ENCODE results near the gene ITLN2.
"Not testable (repeated sequence)": the region's sequence is repeated elsewhere in the genome, so short reads cannot be mapped to it uniquely, and the experiment has no call there.

The ITLN2 gene

GRCh38 chr1:160913229-160913628, 41.4 kb downstream of the ITLN2 start:
- not testable (repeated sequence) for H2AFZ ChIP-seq (ENCODE audit: low read length); H3K18ac ChIP-seq (ENCODE audit: low read length); H3K79me1 ChIP-seq (ENCODE audit: low read depth, low read length); H2BK12ac ChIP-seq (ENCODE audit: low read length); H3K9ac ChIP-seq (ENCODE audit: low read depth, low read length, poor library complexity); H3K14ac ChIP-seq (ENCODE audit: low read length); H4K8ac ChIP-seq (ENCODE audit: low read depth, low read length); H3K27me3 ChIP-seq (ENCODE audit: control insufficient read depth in 3 of 3, insufficient read depth in 3 of 3, low read depth in 1 of 3, low read length in 3 of 3); H3K9me3 ChIP-seq (replicated peaks in 1 of 2; ENCODE audit: control insufficient read depth in 2 of 2, insufficient read depth in 1 of 2, low read depth in 1 of 2, low read length in 2 of 2); DNase-seq (ENCODE audit: low spot score); H3K4me1 ChIP-seq (ENCODE audit: control insufficient read depth in 2 of 2, insufficient read depth in 1 of 2, low read depth in 1 of 2, low read length in 2 of 2); H2BK5ac ChIP-seq (ENCODE audit: low read length); H4K91ac ChIP-seq (ENCODE audit: low read depth, low read length, poor library complexity); H3K27ac ChIP-seq (replicated peaks; ENCODE audit: low read length); H2BK120ac ChIP-seq (ENCODE audit: low read depth, low read length); H2AK5ac ChIP-seq (ENCODE audit: low read depth, low read length); H3K4me3 ChIP-seq (ENCODE audit: low read length in 2 of 2); H2BK15ac ChIP-seq (ENCODE audit: low read length); H3K4ac ChIP-seq (ENCODE audit: low read length); H3K4me2 ChIP-seq (ENCODE audit: insufficient read depth, low read length, poor library complexity, severe bottlenecking); H3K36me3 ChIP-seq (replicated peaks in 1 of 2; ENCODE audit: control insufficient read depth in 2 of 2, insufficient read depth in 2 of 2, low read length in 2 of 2); H3K23ac ChIP-seq (ENCODE audit: low read depth, low read length, poor library complexity)
- WGBS, 2 donors (ENCODE audit: extremely low coverage in 2 of 2, insufficient read length in 2 of 2, insufficient replicate concordance in 1 of 2): no CpG with 5 or more reads among the region's 6 CpGs

- no peak overlapping the region for H2BK15ac ChIP-seq (ENCODE audit: low read length)
- WGBS, 2 donors (ENCODE audit: extremely low coverage in 2 of 2, insufficient read length in 2 of 2, insufficient replicate concordance in 1 of 2): no CpG with 5 or more reads among the region's 2 CpGs
- H3K14ac ChIP-seq (ENCODE audit: low read length): no peak overlapping the region
- H3K4me1 ChIP-seq (ENCODE audit: control insufficient read depth in 2 of 2, insufficient read depth in 1 of 2, low read depth in 1 of 2, low read length in 2 of 2): peaks cover 0 to 4% of the 10 kb centered on the region in 2 donors
- no peaks in the 10 kb centered on the region for H3K79me1 ChIP-seq (ENCODE audit: low read depth, low read length)
- H3K9ac ChIP-seq (ENCODE audit: low read depth, low read length, poor library complexity): no peak overlapping the region
- H2AK5ac ChIP-seq (ENCODE audit: low read depth, low read length): no peak overlapping the region
- no peak overlapping the region for H3K4me2 ChIP-seq (ENCODE audit: insufficient read depth, low read length, poor library complexity, severe bottlenecking)
- H3K18ac ChIP-seq (ENCODE audit: low read length): no peak overlapping the region
- H2BK120ac ChIP-seq (ENCODE audit: low read depth, low read length): no peak overlapping the region
- no peak overlapping the region for H3K23ac ChIP-seq (ENCODE audit: low read depth, low read length, poor library complexity)
- no peaks in the 10 kb centered on the region for H3K9me3 ChIP-seq (replicated peaks in 1 of 2; ENCODE audit: control insufficient read depth in 2 of 2, insufficient read depth in 1 of 2, low read depth in 1 of 2, low read length in 2 of 2)
- H3K27me3 ChIP-seq (ENCODE audit: control insufficient read depth in 3 of 3, insufficient read depth in 3 of 3, low read depth in 1 of 3, low read length in 3 of 3): no peaks in the 10 kb centered on the region
- no peak overlapping the region for H4K8ac ChIP-seq (ENCODE audit: low read depth, low read length)
- H4K91ac ChIP-seq (ENCODE audit: low read depth, low read length, poor library complexity): no peak overlapping the region
- no peak overlapping the region for H3K4me3 ChIP-seq (ENCODE audit: low read length in 2 of 2)
- H2BK12ac ChIP-seq (ENCODE audit: low read length): no peak overlapping the region
- H3K36me3 ChIP-seq (replicated peaks in 1 of 2; ENCODE audit: control insufficient read depth in 2 of 2, insufficient read depth in 2 of 2, low read length in 2 of 2): no peaks in the 10 kb centered on the region
- H2BK5ac ChIP-seq (ENCODE audit: low read length): no peak overlapping the region
- no peak for DNase-seq (ENCODE audit: low spot score)
- H3K27ac ChIP-seq (replicated peaks; ENCODE audit: low read length): no peak overlapping the region
- no peak overlapping the region for H2AFZ ChIP-seq (ENCODE audit: low read length)
- no peak overlapping the region for H3K4ac ChIP-seq (ENCODE audit: low read length)
Observed at GRCh38 chr1:160911925-160912324, 42.7 kb downstream of the ITLN2 start.

- Histone ChIP-seq H3K14ac (ENCODE audit: low read length) (no peak overlapping the region), H2BK120ac (ENCODE audit: low read depth, low read length) (no peak overlapping the region), H2AK5ac (ENCODE audit: low read depth, low read length) (no peak overlapping the region), H3K4me3 (ENCODE audit: low read length in 2 of 2) (no peak overlapping the region), H3K4me2 (ENCODE audit: insufficient read depth, low read length, poor library complexity, severe bottlenecking) (no peak overlapping the region), H2AFZ (ENCODE audit: low read length) (no peak overlapping the region), H3K36me3 (replicated peaks in 1 of 2; ENCODE audit: control insufficient read depth in 2 of 2, insufficient read depth in 2 of 2, low read length in 2 of 2) (no peaks in the 10 kb centered on the region), H2BK15ac (ENCODE audit: low read length) (no peak overlapping the region), H3K4me1 (ENCODE audit: control insufficient read depth in 2 of 2, insufficient read depth in 1 of 2, low read depth in 1 of 2, low read length in 2 of 2) (peaks cover 0 to 4% of the 10 kb centered on the region in 2 donors), H3K79me1 (ENCODE audit: low read depth, low read length) (no peaks in the 10 kb centered on the region), H4K8ac (ENCODE audit: low read depth, low read length) (no peak overlapping the region), H3K23ac (ENCODE audit: low read depth, low read length, poor library complexity) (no peak overlapping the region), H2BK12ac (ENCODE audit: low read length) (no peak overlapping the region), H3K18ac (ENCODE audit: low read length) (no peak overlapping the region), H4K91ac (ENCODE audit: low read depth, low read length, poor library complexity) (no peak overlapping the region), H2BK5ac (ENCODE audit: low read length) (no peak overlapping the region), H3K9ac (ENCODE audit: low read depth, low read length, poor library complexity) (no peak overlapping the region), H3K27ac (replicated peaks; ENCODE audit: low read length) (no peak overlapping the region), H3K9me3 (replicated peaks in 1 of 2; ENCODE audit: control insufficient read depth in 2 of 2, insufficient read depth in 1 of 2, low read depth in 1 of 2, low read length in 2 of 2) (no peaks in the 10 kb centered on the region), H3K27me3 (ENCODE audit: control insufficient read depth in 3 of 3, insufficient read depth in 3 of 3, low read depth in 1 of 3, low read length in 3 of 3) (no peaks in the 10 kb centered on the region), H3K4ac (ENCODE audit: low read length) (no peak overlapping the region)
- DNase-seq (ENCODE audit: low spot score): no peak
- no CpG with 5 or more reads among the region's 7 CpGs for WGBS, 2 donors (ENCODE audit: extremely low coverage in 2 of 2, insufficient read length in 2 of 2, insufficient replicate concordance in 1 of 2)
Observed at GRCh38 chr1:160911441-160911840, 43.2 kb downstream of the ITLN2 start.

- H3K27ac ChIP-seq (replicated peaks; ENCODE audit: low read length): no peak overlapping the region
- no peak overlapping the region for H2BK5ac ChIP-seq (ENCODE audit: low read length)
- no peaks in the 10 kb centered on the region for H3K36me3 ChIP-seq (replicated peaks in 1 of 2; ENCODE audit: control insufficient read depth in 2 of 2, insufficient read depth in 2 of 2, low read length in 2 of 2)
- no peak overlapping the region for H4K8ac ChIP-seq (ENCODE audit: low read depth, low read length)
- H2AFZ ChIP-seq (ENCODE audit: low read length): no peak overlapping the region
- H3K18ac ChIP-seq (ENCODE audit: low read length): no peak overlapping the region
- H2BK12ac ChIP-seq (ENCODE audit: low read length): no peak overlapping the region
- H3K9ac ChIP-seq (ENCODE audit: low read depth, low read length, poor library complexity): no peak overlapping the region
- no peaks in the 10 kb centered on the region for H3K79me1 ChIP-seq (ENCODE audit: low read depth, low read length)
- H3K4me3 ChIP-seq (ENCODE audit: low read length in 2 of 2): no peak overlapping the region
- H3K9me3 ChIP-seq (replicated peaks in 1 of 2; ENCODE audit: control insufficient read depth in 2 of 2, insufficient read depth in 1 of 2, low read depth in 1 of 2, low read length in 2 of 2): no peaks in the 10 kb centered on the region
- H2AK5ac ChIP-seq (ENCODE audit: low read depth, low read length): no peak overlapping the region
- H4K91ac ChIP-seq (ENCODE audit: low read depth, low read length, poor library complexity): no peak overlapping the region
- H3K4ac ChIP-seq (ENCODE audit: low read length): no peak overlapping the region
- no peaks in the 10 kb centered on the region for H3K27me3 ChIP-seq (ENCODE audit: control insufficient read depth in 3 of 3, insufficient read depth in 3 of 3, low read depth in 1 of 3, low read length in 3 of 3)
- no peak for DNase-seq (ENCODE audit: low spot score)
- WGBS, 2 donors (ENCODE audit: extremely low coverage in 2 of 2, insufficient read length in 2 of 2, insufficient replicate concordance in 1 of 2): no CpG with 5 or more reads among the region's 6 CpGs
- H3K4me1 ChIP-seq (ENCODE audit: control insufficient read depth in 2 of 2, insufficient read depth in 1 of 2, low read depth in 1 of 2, low read length in 2 of 2): peaks cover 0 to 4% of the 10 kb centered on the region in 2 donors
- no peak overlapping the region for H2BK15ac ChIP-seq (ENCODE audit: low read length)
- no peak overlapping the region for H2BK120ac ChIP-seq (ENCODE audit: low read depth, low read length)
- no peak overlapping the region for H3K23ac ChIP-seq (ENCODE audit: low read depth, low read length, poor library complexity)
- H3K4me2 ChIP-seq (ENCODE audit: insufficient read depth, low read length, poor library complexity, severe bottlenecking): no peak overlapping the region
- no peak overlapping the region for H3K14ac ChIP-seq (ENCODE audit: low read length)
Observed at GRCh38 chr1:160910170-160910750, 44.3 kb downstream of the ITLN2 start.
